ENCODE data around the gene FBXO40. TPM values are rescaled to one million over a fixed set of nuclear protein-coding genes. Genes with fewer than 3 reads are reported as not detected.

Gene FBXO40
- total and polyA plus RNA-seq, 2 donors: under 0.01 to 0.02 TPM

DNA sequence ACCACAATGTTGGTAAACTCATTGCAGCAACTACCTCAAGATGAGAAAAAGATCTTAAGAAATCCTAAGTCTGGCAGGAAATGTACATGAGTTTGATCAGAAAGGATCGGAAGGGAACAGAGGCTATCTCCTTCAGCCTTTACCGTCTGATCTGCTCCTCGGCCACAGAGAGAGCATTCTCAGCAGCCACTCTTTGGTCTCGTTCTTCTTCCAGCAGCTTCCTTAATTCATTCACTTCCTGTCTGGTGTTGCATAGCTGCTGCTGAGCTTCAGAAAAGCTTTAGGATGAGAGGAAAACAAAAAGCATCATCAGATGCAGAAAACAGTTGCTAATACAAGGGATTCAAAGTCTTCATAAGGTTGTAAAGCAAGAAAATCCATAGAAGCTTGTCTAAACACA lies 74.2 kb downstream of the FBXO40 start:
- WGBS: 97% methylated on average over 4 of the region's 4 CpGs
- no peaks in the 10 kb centered on the region for H3K27me3 ChIP-seq (ENCODE audit: control insufficient read depth in 2 of 2, insufficient read depth in 1 of 2, low read length in 1 of 2)
- no peak for DNase-seq (ENCODE audit: low read depth in 6 of 9, low spot score in 9 of 9)
- no peaks in the 10 kb centered on the region for H3K4me1 ChIP-seq (ENCODE audit: control insufficient read depth in 2 of 2, insufficient read depth in 2 of 2, low read length in 2 of 2)
- H3K9me3 ChIP-seq (ENCODE audit: control insufficient read depth in 2 of 2, insufficient read depth in 1 of 2, low read length in 1 of 2): no peaks in the 10 kb centered on the region
- H3K4me3 ChIP-seq (ENCODE audit: low read length in 2 of 2): no peak overlapping the region
- H3K36me3 ChIP-seq (ENCODE audit: control insufficient read depth in 2 of 2, insufficient read depth in 2 of 2, low read length in 1 of 2): peaks cover 32 to 79% of the 10 kb centered on the region in 2 donors
- H3K27ac ChIP-seq (ENCODE audit: low read depth in 1 of 2, low read length in 1 of 2): no peak overlapping the region

DNA sequence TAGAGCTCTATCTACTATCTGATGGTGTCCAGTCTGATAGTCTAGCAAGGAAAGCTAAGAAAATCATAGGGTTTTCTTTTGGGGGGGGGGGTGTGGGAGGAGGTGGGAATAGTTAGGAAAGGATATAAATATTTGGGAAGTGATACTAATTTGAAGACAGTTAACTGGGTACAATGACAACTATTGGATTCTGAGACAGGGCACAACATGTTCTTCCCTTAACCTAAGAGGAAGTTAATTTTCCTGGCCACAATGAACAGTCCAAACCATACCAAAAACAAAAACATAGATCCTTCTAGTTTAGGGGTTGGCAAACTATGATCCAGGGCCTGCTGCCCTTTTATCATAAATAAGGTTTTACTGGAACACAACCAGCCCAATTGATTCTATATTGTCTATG lies 77.5 kb downstream of the FBXO40 start:
- Histone ChIP-seq H3K27me3 (ENCODE audit: control insufficient read depth in 2 of 2, insufficient read depth in 1 of 2, low read length in 1 of 2) (no peaks in the 10 kb centered on the region), H3K4me3 (ENCODE audit: low read length in 2 of 2) (no peak overlapping the region), H3K4me1 (ENCODE audit: control insufficient read depth in 2 of 2, insufficient read depth in 2 of 2, low read length in 2 of 2) (no peaks in the 10 kb centered on the region), H3K36me3 (ENCODE audit: control insufficient read depth in 2 of 2, insufficient read depth in 2 of 2, low read length in 1 of 2) (peaks cover 17 to 63% of the 10 kb centered on the region in 2 donors), H3K9me3 (ENCODE audit: control insufficient read depth in 2 of 2, insufficient read depth in 1 of 2, low read length in 1 of 2) (no peaks in the 10 kb centered on the region), H3K27ac (ENCODE audit: low read depth in 1 of 2, low read length in 1 of 2) (no peak overlapping the region)
- DNase-seq (ENCODE audit: low read depth in 6 of 9, low spot score in 9 of 9): no peak

DNA sequence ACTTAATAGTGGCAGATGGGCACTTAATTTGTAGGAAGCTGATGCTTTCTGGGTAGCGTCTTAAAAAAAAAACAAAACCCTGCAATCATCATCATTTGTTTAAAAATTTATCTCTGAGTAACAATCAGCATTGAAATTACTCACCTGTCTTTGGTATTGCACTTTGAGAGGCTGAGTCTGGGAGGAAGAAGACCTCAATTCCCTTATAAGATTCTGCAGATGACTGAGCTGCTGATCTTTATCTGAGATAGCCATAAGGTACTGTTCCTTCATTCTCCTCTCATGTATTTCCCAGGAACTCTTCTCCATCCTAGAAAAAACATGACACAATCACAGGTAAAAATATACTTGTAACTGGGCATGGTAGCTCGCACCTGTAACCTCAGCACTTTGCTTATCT lies 84.0 kb downstream of the FBXO40 start:
- WGBS: 96% methylated on average over 2 of the region's 2 CpGs
- no peaks in the 10 kb centered on the region for H3K9me3 ChIP-seq (ENCODE audit: control insufficient read depth in 2 of 2, insufficient read depth in 1 of 2, low read length in 1 of 2)
- H3K36me3 ChIP-seq (ENCODE audit: control insufficient read depth in 2 of 2, insufficient read depth in 2 of 2, low read length in 1 of 2): peaks cover 24 to 44% of the 10 kb centered on the region in 2 donors
- no peaks in the 10 kb centered on the region for H3K27me3 ChIP-seq (ENCODE audit: control insufficient read depth in 2 of 2, insufficient read depth in 1 of 2, low read length in 1 of 2)
- no peaks in the 10 kb centered on the region for H3K4me1 ChIP-seq (ENCODE audit: control insufficient read depth in 2 of 2, insufficient read depth in 2 of 2, low read length in 2 of 2)
- H3K27ac ChIP-seq (ENCODE audit: low read depth in 1 of 2, low read length in 1 of 2): no peak overlapping the region
- DNase-seq (ENCODE audit: low read depth in 6 of 9, low spot score in 9 of 9): no peak
- no peak overlapping the region for H3K4me3 ChIP-seq (ENCODE audit: low read length in 2 of 2)

Other genes with a start within 250 kb of the FBXO40 start
- 7.9 TPM for gene POLQ, start 47.4 kb upstream of the FBXO40 start, total RNA-seq
- gene POLQ, start 47.4 kb upstream of the FBXO40 start, polyA plus RNA-seq: 0.71 TPM
- not detected for gene ARGFX, start 25.4 kb upstream of the FBXO40 start, total RNA-seq
- 0.05 TPM for gene ARGFX, start 25.4 kb upstream of the FBXO40 start, polyA plus RNA-seq
- 128 TPM for gene HCLS1, start 67.5 kb downstream of the FBXO40 start, total RNA-seq
- gene HCLS1, start 67.5 kb downstream of the FBXO40 start, polyA plus RNA-seq: 171 TPM
- 23.0 TPM for gene GOLGB1, start 156.4 kb downstream of the FBXO40 start, total RNA-seq
- gene GOLGB1, start 156.4 kb downstream of the FBXO40 start, polyA plus RNA-seq: 18.0 TPM
- gene IQCB1, start 241.7 kb downstream of the FBXO40 start, total RNA-seq: 24.6 TPM
- gene IQCB1, start 241.7 kb downstream of the FBXO40 start, polyA plus RNA-seq: 29.1 TPM
- 13.6 TPM for gene EAF2, start 241.8 kb downstream of the FBXO40 start, total RNA-seq
- 18.0 TPM for gene EAF2, start 241.8 kb downstream of the FBXO40 start, polyA plus RNA-seq

Measured in thymus (tissue), 11 donors.